SK-N-SH (cell line): ENCODE data around the gene SRSF10. TPM values are rescaled to one million over a fixed set of nuclear protein-coding genes. Genes with fewer than 3 reads are reported as not detected.
"Not testable (repeated sequence)": the region's sequence is repeated elsewhere in the genome, so short reads cannot be mapped to it uniquely, and the experiment has no call there.

Source experiments
- CTCF ChIA-PET: fragments of 300-600, 350-600 bp; formaldehyde crosslinking; extraction: SDS; loops from one replicate; lab custom pipeline; 2021; lab: Yijun Ruan, JAX
- POLR2A ChIA-PET: fragments of 350-600 bp; sonication (Branson Sonifier 250); formaldehyde crosslinking; extraction: SDS; loops from one replicate; lab custom pipeline; 2020; ENCODE audit warnings: antibody characterized with exemption, inconsistent platforms; lab: Yijun Ruan, JAX
- DNase-seq: peaks from one replicate; pipeline ENCODE4 v3.0.0; 2012
- H2AFZ ChIP-seq: fragments of 200-600 bp; sonication (generic); 2 replicates; pipeline ENCODE4 v1.8.1; 2016; ENCODE audit warnings: antibody characterized with exemption, mild to moderate bottlenecking, low read depth
- H3F3A ChIP-seq: fragments of 200-600 bp; sonication (generic); replicated peaks from 2 replicates; pipeline ENCODE3; 2016; ENCODE audit warnings: antibody characterized with exemption, mild to moderate bottlenecking; ENCODE audit not compliant: insufficient read depth
- H3K27ac ChIP-seq, 2 experiments: fragments of 200-500 bp in 1 of 2; fragments of 200-600 bp in 1 of 2; sonication (Bioruptor generic) in 1 of 2; sonication (generic), shearing (Covaris generic) in 1 of 2; 2 replicates each; pipeline versions ENCODE4 v1.5.1 to v1.6.1; 2014 to 2016; ENCODE audit warnings: low read depth in 2 of 2, inconsistent platforms in 1 of 2, low read length in 1 of 2, mild to moderate bottlenecking in 1 of 2, mixed read lengths in 1 of 2
- H3K27me3 ChIP-seq: fragments of 200-600 bp; sonication (generic), shearing (Covaris generic); 2 replicates; pipeline ENCODE4 v1.6.1; 2016; ENCODE audit warnings: mixed run types; ENCODE audit not compliant: insufficient read depth
- H3K36me3 ChIP-seq, 2 experiments: fragments of 200-500 bp in 1 of 2; fragments of 200-600 bp in 1 of 2; sonication (Bioruptor generic) in 1 of 2; sonication (generic) in 1 of 2; replicated peaks in 1 of 2; 2 replicates each; pipeline versions ENCODE3 to v1.5.1; 2014 to 2016; ENCODE audit warnings: low read length in 1 of 2, mild to moderate bottlenecking in 1 of 2; ENCODE audit not compliant: insufficient read depth in 2 of 2, control insufficient read depth in 1 of 2
- H3K4me1 ChIP-seq, 2 experiments: fragments of 200-500 bp in 1 of 2; fragments of 200-600 bp in 1 of 2; sonication (Bioruptor generic) in 1 of 2; sonication (generic), shearing (Covaris generic) in 1 of 2; 2 replicates each; pipeline versions ENCODE4 v1.5.1 to v1.6.1; 2014 to 2016; ENCODE audit warnings: low read depth in 1 of 2, low read length in 1 of 2, mixed run types in 1 of 2; ENCODE audit not compliant: insufficient read depth in 2 of 2, control insufficient read depth in 1 of 2
- H3K4me2 ChIP-seq: fragments of 200-600 bp; sonication (generic), shearing (Covaris generic); 2 replicates; pipeline ENCODE4 v1.6.1; 2017; ENCODE audit warnings: mixed run types
- H3K4me3 ChIP-seq, 2 experiments: fragments of 200-500 bp in 1 of 2; fragments of 200-600 bp in 1 of 2; sonication (Bioruptor generic) in 1 of 2; sonication (generic), shearing (Covaris generic) in 1 of 2; 2 replicates each; pipeline versions ENCODE4 v1.5.1 to v1.8.1; 2014 to 2016; ENCODE audit warnings: low read depth in 2 of 2, inconsistent platforms in 1 of 2, low read length in 1 of 2, mild to moderate bottlenecking in 1 of 2, mixed read lengths in 1 of 2, moderate library complexity in 1 of 2
- H3K79me2 ChIP-seq: fragments of 200-600 bp; sonication (generic); 2 replicates; pipeline ENCODE4 v1.8.1; 2017; ENCODE audit warnings: mild to moderate bottlenecking; ENCODE audit not compliant: insufficient read depth
- H3K9ac ChIP-seq: fragments of 200-600 bp; sonication (generic); 2 replicates; pipeline ENCODE4 v1.6.1; 2017; ENCODE audit warnings: mixed run types
- H3K9me2 ChIP-seq: fragments of 200-600 bp; sonication (generic); 2 replicates; pipeline ENCODE4 v1.6.1; 2017; ENCODE audit warnings: mixed run types
- H3K9me3 ChIP-seq: fragments of 200-600 bp; sonication (generic); 2 replicates; pipeline ENCODE4 v1.6.1; 2017; ENCODE audit warnings: mixed run types, mild to moderate bottlenecking, moderate library complexity
- H4K20me1 ChIP-seq: fragments of 200-600 bp; sonication (generic); 2 replicates; pipeline ENCODE4 v1.6.1; 2017; ENCODE audit warnings: mild to moderate bottlenecking, mixed run types; ENCODE audit not compliant: insufficient read depth
- CHD2 ChIP-seq: fragments of 150-350 bp; IDR thresholded peaks from 2 replicates; pipeline ENCODE4 v1.6.1; 2018; ENCODE audit warnings: low read length; ENCODE audit not compliant: partially characterized antibody
- EP300 ChIP-seq, 2 experiments: IDR thresholded peaks; 2 replicates each; pipeline versions ENCODE4 v1.4.0 to v1.6.1; 2012; ENCODE audit warnings: borderline replicate concordance in 1 of 2, low read depth in 1 of 2, low read length in 1 of 2
- JUND ChIP-seq: IDR thresholded peaks from 2 replicates; pipeline ENCODE4 v1.4.0; 2012
- MEF2A ChIP-seq: IDR thresholded peaks from 2 replicates; pipeline ENCODE4 v1.4.0; 2012; ENCODE audit warnings: low read depth, borderline replicate concordance
- MXI1 ChIP-seq: IDR thresholded peaks from 2 replicates; pipeline ENCODE4 v1.6.1; 2012; ENCODE audit warnings: mild to moderate bottlenecking, low read depth, low read length, improper control_type of control experiment
- NFIC ChIP-seq: IDR thresholded peaks from 2 replicates; pipeline ENCODE4 v1.4.0; 2012; ENCODE audit warnings: borderline replicate concordance
- NRF1 ChIP-seq: IDR thresholded peaks from 2 replicates; pipeline ENCODE4 v1.6.1; 2012; ENCODE audit warnings: low read depth, mild to moderate bottlenecking, low read length
- POLR2AphosphoS5 ChIP-seq: IDR thresholded peaks from 2 replicates; pipeline ENCODE4 v1.6.1; 2012; ENCODE audit warnings: low read depth, low read length
- RAD21 ChIP-seq: IDR thresholded peaks from 2 replicates; pipeline ENCODE4 v1.6.1; 2012; ENCODE audit warnings: mild to moderate bottlenecking, low read length
- RCOR1 ChIP-seq: fragments of 150-350 bp; IDR thresholded peaks from 2 replicates; pipeline ENCODE4 v1.6.1; 2017; ENCODE audit warnings: antibody characterized with exemption, low read length
- SMC3 ChIP-seq: IDR thresholded peaks from 2 replicates; pipeline ENCODE4 v1.6.1; 2012; ENCODE audit warnings: low read depth, low read length, improper control_type of control experiment
- TAF1 ChIP-seq: IDR thresholded peaks from 2 replicates; pipeline ENCODE4 v1.6.1; 2012; ENCODE audit warnings: low read depth, mild to moderate bottlenecking, low read length, moderate library complexity, borderline replicate concordance
- TCF12 ChIP-seq: IDR thresholded peaks from 2 replicates; pipeline ENCODE4 v1.4.0; 2012
- YY1 ChIP-seq: IDR thresholded peaks from 2 replicates; pipeline ENCODE4 v1.4.0; 2012; ENCODE audit warnings: low read depth, mild to moderate bottlenecking
- WGBS: methylation state at CpG from one replicate; pipeline ENCODE4 v1.1.6; 2017; ENCODE audit warnings: low lambda C conversion rate; 5-methylcytosine and 5-hydroxymethylcytosine counted together
- polyA plus RNA-seq, 3 experiments: library from polyadenylated mRNA; depleted of rRNA; stranded (reverse); fragments of >200 nt; gene quantifications; 2 replicates each; pipeline ENCODE4 v1.2.3, GENCODE V29; 2012
- TF ChIP-seq, protein P1 (sequence below): fragments of 150-350 bp; IDR thresholded peaks from 2 replicates; pipeline ENCODE4 v1.6.1; 2017; ENCODE audit warnings: antibody characterized with exemption, low read length, low read depth, borderline replicate concordance

The SRSF10 gene
- polyA plus RNA-seq, 1 of the 3 experiments (the other 2 are of a cell fraction), result 79.8 TPM

DNA sequence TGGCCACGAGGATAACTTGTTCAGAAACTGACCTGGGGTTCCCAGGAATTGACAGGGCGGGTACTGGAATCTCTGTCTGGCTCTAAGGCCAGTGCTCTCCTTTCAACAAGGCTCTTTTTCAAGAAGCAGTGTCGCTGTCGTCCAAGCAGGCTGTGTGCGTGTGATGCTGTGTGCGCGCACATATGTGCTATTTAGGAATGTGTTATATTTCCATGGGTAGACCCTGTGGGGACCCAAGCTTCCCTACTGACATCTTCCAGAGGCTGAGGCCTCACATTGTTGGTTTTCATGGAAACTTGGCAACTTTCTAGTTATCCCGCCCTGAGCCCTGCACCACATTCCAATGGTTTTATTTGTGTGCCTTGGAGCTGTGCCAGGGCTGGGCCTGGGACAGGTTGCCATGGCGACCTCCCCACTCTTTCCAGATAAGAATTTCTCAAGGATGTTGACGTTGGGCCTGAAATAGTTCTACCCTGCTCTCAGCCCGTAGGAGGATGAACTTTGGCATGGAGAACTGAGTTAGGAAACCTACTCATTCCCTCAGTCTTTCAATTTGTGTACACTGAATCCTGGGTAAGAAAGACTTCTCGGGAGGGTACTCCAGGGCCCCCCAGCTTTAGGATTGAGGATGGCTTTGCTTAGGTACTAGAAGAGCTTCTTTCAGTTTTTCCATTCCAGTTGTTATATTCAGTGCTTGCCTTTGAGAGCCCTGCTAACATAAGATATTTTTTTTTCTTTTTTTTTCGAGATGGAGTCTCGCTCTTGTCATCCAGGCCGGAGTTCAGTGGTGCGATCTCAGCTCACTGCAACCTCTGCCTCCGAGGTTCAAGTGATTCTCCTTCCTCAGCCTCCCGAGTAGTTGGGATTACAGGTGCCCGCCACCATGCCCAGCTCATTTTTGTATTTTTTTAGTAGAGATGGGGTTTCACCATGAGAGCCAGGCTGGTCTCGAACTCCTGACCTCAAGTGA, 38.8 kb upstream of the SRSF10 start (continued):
- TF ChIP-seq MEF2A (peak; percentile 84; the same call in 1 of the 2 replicates), CHD2 (no peak), EP300 (IDR thresholded peaks at IDR 0.05; ENCODE audit: borderline replicate concordance in 1 of 2, low read depth in 1 of 2, low read length in 1 of 2) (peak; percentile 33 to 71; a peak in 2 of 4 replicates), JUND (peak; percentile 53), TAF1 (no peak), MXI1 (no peak), TCF12 (peak; percentile 84), SMC3 (no peak), RCOR1 (0 out of 2 replicates have a peak, but pooled peaks have one; percentile 15), YY1 (no peak), NRF1 (no peak), RAD21 (0 out of 2 replicates have a peak, but pooled peaks have one; percentile 4), POLR2AphosphoS5 (peak; percentile 59; the same call in 1 of the 2 replicates)
- TF ChIP-seq, protein P1, sequence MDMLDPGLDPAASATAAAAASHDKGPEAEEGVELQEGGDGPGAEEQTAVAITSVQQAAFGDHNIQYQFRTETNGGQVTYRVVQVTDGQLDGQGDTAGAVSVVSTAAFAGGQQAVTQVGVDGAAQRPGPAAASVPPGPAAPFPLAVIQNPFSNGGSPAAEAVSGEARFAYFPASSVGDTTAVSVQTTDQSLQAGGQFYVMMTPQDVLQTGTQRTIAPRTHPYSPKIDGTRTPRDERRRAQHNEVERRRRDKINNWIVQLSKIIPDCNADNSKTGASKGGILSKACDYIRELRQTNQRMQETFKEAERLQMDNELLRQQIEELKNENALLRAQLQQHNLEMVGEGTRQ, result no peak
- TF ChIP-seq, all 33 proteins: peak for 16

DNA sequence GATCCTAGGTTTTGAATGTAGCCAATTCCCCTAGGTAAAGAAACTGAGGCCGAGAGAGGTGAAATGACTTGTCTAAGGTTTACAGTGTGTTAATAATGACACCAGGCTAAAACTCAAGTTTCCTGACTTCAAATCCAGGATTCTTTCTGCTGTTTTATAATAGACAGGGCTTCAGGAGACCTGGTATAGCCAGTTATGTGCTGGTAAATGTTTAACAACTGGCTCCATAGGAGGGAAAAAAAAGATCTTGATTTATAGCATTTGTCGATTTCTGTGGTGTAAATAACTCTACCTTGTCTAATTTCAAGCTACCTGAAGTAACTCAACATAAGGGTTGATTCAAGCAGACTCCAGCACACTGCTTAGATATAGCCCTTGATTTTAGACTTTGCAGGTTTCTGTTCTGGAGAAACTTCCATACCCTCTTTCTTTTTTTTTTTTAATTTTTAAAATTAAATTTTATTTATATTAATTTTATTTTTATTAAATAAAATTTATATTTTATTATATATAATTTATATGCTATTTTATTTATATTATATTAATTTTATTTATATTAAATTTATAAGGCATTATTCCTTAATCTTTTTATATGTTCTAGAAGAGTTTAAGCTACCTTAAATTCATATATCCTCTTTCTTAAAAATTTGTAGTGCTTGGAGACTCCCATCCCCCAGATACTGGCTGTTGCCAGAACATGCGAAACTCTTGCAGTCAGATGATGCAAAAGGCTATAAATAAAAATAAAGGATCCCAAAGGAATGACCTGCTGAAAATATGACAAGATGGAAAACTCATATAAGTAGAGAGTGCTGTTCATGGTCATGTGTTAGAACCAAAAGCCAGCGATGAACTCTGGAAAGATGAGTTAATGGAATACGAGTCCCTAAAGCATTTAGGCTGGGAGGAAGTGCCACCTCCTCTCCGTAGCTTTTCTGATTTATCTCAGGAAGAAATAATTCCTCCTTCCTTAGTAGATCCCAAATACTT, 35.4 kb upstream of the SRSF10 start:
- Histone ChIP-seq H3K9me3 (no peaks in the 10 kb centered on the region), H3F3A (peaks cover 19% of the 10 kb centered on the region), H3K27me3 (no peaks in the 10 kb centered on the region), H3K79me2 (peaks cover 1% of the 10 kb centered on the region; the same call in 1 of the 2 replicates)
- CTCF ChIA-PET, result interaction anchor here (0.9 kb wide), 1 partner anchor 13 kb away, joined by 3 read pairs; no protein-coding TSS in a partner anchor
- DNase-seq, result no peak
- TF ChIP-seq MEF2A (peak; percentile 66; the same call in 1 of the 2 replicates), JUND (no peak), NFIC (peak; percentile 54)
- TF ChIP-seq, all 33 proteins: peak for 2
- peak overlapping the region; percentile 51 for H3K4me2 ChIP-seq
- no peaks in the 10 kb centered on the region for H3K9me2 ChIP-seq
- H3K4me1 ChIP-seq, result peaks cover 5 to 29% of the 10 kb centered on the region in 2 experiments; a peak in 3 of 4 replicates
- no peak overlapping the region for H3K4me3 ChIP-seq
- no peaks in the 10 kb centered on the region for H4K20me1 ChIP-seq
- H2AFZ ChIP-seq, result peak overlapping the region; percentile 69
- POLR2A ChIA-PET, result no interaction called here
- H3K27ac ChIP-seq, result peak overlapping the region; percentile 62 to 99; a peak in 3 of 4 replicates
- 51% methylated on average over 6 of the region's 6 CpGs for WGBS
- H3K36me3 ChIP-seq, result no peaks in the 10 kb centered on the region
- H3K9ac ChIP-seq, result peak overlapping the region; percentile 54; the same call in 1 of the 2 replicates

DNA sequence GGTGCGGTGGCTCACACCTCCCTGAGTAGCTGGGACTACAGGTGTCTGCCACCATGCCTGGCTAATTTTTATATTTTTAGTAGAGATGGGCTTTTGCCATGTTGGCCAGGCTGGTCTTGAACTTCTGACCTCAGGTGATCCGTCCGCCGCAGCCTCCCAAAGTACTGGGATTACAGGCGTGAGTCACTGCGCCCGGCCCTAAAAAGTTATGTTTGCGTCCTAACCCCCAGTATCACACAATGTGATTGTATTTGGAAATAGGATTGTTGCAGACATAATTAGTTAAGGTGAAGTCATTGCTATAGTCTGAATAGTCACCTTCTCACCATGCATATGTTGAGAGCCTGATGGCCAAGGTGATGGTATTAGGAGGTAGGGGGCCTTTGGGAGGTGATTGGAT, 32.8 kb upstream of the SRSF10 start:
- 90% methylated on average over 8 of the region's 8 CpGs for WGBS
- H3K27ac ChIP-seq, H3K9me3 ChIP-seq, H3K27me3 ChIP-seq, CTCF ChIA-PET, H4K20me1 ChIP-seq, H3K9me2 ChIP-seq, POLR2A ChIA-PET, DNase-seq, H2AFZ ChIP-seq, H3K4me2 ChIP-seq, H3K79me2 ChIP-seq, H3K4me3 ChIP-seq, H3K36me3 ChIP-seq, H3K9ac ChIP-seq: not testable (repeated sequence)
- Histone ChIP-seq H3K4me1 (peaks cover 0 to 26% of the 10 kb centered on the region in 2 experiments; a peak in 2 of 4 replicates), H3F3A (peaks cover 19% of the 10 kb centered on the region)
